Stimulated activated CD8-positive, alpha-beta memory T cell treated with anti-CD3 and anti-CD28 coated beads, Interleukin-15, amount 100 ng/mL, for 24 hours (primary cell): Measurements from ENCODE around the gene CD300H.

ENCODE experiments used
- DNase-seq: peaks from one replicate; pipeline ENCODE4 v3.0.0-alpha.2; 2020; ENCODE audit warnings: low read depth

Gene CD300H

DNA sequence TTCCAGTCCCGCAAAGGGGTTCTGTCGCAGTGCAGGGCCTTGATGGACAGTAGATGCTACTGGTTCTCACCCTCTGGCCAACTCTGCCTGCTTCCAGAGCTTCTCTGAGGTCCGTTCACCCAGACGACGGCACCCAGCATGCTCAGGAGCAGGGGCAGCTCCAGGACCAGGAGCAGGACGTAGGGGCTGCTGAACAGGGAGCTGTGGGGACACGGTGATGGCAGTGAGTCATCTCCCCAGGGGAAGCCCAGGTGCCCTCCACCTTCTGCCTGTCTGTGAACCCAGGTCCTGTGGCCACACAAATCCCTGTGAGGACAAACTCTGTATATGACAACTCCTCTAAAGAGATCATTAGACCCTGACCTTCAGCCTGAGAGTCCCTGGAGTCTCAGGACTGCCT lies 18.0 kb downstream of the CD300H start:
- no peak for DNase-seq

DNA sequence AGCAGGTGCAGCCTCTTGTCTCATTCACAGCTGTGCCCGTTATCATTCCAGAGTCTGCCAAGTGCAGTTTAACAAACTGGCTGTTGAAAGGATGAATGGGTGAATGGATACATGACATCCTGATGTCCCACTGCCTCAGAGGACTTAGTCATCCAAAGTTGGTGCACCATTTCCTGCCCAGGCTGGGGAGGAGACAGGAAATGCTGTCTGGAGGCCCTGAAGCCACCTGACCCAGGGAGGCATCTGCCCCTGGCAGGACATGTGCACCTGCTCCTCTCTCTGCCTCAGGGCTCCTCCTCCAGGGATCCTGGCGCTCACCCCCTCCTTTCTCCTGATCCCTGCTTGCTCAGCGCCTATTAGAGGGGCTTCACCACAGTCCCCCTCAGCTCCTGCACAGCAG lies 19.6 kb downstream of the CD300H start:
- DNase-seq: no peak

DNA sequence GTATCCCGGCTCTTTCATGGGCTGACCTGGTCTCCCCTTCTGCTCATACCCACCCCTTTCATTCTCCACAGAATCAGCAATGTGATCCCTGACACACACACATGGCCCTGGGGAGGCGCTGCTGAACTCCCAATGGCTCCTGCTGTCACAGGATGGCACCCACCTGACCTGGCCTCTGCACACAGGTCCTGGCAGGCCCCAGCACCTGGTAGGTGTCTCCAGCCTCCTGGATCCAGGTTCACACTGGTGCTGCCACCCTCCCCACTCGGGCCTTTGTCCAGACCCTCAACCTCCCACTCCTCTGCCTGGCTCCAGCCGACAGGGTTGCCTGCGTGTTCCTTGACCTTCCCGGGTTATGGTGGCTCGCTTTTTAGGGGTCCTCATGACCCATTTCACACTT lies 20.0 kb downstream of the CD300H start:
- DNase-seq: no peak

DNA sequence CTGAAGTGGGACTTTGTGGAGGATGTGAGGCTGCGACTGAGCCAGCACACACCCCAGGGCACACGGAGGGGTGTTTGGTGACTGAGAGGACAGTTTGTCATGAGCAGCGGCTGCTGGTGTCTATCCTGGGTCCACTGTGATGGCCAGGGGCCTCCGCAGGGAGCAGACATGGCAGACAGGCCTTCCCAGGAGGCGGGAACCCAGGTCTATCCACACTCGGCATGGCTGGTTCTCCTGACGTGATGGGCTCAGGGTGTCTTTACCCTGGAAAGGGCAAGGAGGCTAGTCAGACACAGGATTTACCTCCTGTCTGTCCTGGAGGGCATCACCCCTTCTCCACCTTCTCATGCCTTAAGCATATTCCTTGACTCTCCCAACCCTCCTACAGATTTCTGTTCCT lies 20.7 kb downstream of the CD300H start:
- DNase-seq: no peak

DNA sequence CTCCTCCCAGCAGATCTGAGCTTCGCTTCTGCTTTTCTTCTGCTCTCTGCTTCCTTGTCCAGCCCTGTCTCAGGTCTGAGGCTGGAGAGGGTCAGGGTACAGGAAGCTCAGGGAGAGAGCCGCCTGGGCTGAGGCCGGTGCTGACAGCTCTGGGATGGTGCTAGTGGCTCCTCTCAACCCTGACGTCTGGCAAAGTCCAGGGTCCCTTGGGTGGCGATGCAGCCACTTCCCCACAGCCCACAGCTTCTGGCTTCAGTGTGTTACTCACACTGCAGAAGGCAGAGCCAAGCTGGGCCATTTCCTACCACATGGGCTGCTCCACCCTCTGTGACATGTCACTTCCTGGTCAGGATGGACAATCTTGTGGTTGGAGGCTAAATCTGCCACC lies 21.5 kb downstream of the CD300H start, which contains the start of gene CD300C:
Gene CD300C (minus strand): TSS at position 273 of the 388 bp plus-strand sequence. CDS start 333 bp downstream, outside the sequence.
- DNase-seq: no peak

DNA sequence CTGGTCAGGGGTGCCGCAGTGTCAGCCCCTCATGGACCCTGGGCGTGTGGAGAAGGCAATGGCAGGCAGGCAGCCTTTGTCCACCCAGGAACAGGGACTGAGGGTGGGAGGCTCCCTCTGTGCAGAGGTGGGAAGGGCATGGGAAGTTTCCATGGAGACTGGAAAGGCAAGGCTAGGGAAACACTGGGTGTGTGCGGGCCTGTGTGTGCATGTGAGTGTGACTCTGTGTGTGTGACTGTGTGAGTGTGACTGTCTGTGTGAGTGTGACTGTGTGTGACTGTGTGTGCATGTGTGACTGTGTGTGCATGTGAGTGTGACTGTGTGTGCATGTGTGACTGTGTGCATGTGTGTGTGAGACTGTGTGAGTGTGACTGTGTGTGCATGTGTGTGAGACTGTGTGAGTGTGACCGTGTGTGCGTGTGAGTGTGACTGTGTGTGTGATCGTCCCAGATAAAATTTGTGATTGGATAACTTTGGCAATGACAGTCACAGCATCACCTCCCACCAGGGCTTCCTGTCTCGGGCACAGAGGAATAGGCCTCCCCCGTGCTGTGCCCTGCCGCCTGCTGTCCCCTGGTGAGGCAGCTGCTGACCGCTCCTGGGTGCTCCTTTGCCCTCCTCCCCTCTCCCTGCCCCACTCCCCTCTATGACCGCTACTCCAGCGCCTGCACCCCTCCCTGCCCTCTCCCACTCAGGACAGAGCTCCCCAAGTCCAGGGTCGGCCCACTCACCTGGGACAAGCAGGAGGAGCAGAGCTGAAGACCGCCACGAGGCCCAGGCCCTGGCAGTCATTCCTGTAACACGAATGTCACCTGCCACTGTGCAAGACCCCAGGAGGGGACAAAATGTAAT lies 22.1 kb downstream of the CD300H start:
- DNase-seq: no peak

DNA sequence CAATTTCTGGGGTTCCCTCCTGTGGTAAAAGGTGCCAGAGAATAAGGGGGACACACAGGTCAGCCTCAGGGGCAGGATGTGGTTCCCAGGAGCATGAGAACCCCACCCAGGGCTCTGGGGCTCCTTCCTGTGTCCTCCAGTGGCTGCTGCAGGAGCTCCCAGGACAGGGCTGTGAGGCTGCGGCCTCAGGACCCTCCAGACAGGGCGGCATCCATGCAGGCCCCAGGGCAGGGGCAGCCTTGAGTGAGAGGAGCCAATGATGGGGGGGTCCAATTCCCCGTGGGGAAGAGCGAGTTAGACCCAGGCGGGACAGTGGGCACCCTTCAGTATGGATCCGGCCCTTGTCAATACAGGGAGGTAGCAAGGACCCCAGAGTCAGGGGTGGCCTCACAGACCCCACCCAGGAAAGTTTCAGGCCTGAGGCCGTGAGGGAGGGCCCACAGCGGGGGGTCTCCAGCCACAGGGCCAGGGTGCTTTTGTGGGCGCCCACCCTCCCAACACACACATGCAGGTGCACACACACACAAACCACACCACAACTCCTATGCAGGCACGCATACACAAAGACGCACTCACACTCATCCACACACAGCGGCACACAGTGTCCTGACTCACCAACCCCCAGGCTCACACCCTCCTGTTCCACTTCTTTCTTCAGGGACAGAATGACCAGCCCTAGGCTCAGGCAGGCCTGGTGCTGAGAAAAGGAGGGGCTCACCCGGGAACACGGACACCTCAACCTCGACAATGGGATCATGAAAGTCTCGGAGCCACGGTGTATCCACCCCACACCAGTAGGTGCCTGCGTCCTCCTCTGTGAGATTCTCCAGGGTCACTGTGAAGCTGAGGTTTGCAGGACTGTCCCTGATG lies 23.2 kb downstream of the CD300H start:
- DNase-seq: no peak

DNA sequence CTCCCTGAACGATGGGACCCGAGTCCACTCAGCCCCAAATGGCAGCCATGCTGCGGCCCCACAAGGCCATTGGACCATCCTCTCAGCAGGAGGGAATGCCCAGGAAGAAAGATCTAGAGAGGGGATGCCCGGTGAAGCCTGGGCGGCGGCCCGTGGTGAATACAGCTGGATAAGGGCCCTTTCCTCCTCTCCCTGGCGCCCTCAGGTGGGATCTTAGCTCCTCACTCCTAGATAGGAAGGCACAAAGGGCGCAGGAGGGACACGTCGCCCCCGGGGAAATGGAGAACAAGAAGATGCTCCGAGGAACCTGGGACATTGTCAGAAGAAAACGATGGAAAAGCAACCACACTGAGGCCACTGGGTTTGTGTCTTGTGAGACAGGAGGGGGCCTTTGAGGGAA lies 23.9 kb downstream of the CD300H start:
- no peak for DNase-seq

DNA sequence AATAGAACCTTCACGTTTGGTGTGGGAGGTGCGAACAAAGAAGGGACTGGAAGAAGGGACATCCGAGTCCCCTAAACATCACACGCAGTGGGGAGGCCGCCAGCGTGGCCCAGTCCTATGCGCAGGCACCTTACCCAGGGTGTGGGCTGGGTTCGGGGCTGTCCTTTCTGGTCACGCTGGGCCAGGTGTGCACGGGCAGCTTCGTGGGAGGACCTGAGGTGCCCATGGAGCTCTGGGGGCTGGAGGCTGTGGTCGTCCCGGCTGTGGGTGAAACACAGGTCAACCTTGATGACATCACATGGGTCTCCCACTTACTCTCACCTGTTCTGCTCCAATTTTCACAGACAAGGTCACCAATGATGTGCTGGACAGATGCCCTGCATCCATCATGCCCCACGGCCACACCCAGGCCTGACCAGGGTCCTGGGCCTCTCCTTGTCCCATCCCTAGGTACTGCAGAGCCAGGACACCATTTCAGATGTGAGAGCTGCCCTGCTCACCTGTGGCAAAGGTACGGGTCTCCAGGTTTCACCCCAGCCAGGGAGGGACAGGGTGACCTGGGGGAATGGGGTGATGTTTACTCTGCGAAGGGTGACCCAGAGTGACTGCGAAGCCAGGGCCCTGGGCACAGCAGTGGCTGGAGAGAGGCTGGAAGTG lies 24.5 kb downstream of the CD300H start:
- no peak for DNase-seq

DNA sequence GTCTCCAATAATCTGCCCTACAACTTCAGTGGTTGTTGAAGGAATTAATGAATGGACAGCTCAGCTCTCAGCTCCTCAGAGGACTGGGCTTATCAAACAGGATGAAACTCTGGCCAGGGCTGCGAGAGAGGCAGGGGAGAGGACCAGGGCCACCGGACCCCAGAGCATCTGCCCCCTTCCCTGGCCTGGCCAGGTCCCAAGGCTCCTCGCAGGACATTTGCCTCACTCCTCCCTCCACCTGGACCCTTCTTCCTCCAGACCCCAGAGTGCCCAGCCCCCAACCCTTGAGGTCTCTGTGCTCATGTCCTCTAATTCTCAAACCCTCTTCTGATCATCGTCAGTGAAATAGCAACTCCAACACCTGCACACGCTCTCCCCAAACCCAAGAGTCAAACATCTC lies 25.1 kb downstream of the CD300H start:
- DNase-seq: no peak

DNA sequence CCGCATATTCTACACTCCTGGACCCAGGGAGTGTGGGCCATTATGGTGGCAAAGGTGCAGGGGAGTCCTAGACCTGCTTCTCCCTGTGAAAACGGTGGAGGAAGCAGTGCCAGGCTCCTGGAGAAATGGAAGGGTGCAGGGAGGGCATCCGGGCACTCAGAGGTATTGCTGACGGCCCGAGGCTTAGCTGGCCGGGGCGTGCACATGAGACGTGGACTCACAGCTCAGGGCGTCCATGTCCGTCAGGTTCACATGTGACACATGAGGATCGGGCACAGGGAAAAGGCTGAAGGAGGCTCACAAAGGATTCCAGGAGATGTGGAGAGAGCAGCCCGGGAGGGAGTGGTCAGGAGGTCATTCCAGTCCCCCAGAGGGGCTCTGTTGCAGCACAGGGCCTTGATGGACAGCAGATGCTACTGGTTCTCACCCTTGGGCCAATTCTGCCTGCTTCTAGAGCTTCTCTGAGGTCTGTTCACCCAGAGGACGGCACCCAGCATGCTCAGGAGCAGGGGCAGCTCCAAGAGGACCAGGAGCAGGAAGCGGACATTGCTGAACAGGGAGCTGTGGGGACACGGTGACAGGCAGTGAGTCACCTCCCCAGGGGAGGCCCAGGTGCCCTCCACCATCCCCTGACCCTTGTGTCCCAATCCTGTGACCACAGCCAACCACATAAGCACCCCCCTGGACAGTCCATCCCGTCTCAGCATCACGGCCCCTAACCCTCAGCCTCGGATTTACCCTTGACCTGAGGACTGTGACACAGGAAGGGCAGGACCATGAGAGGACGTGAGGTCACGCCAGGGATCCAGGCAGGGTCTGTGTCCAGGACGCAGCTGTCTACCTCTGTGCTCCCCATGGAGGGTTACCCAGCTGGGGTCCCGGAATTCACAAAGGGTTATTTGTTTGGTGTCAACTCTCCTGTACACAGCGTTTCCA lies 25.9 kb downstream of the CD300H start:
- DNase-seq: no peak

DNA sequence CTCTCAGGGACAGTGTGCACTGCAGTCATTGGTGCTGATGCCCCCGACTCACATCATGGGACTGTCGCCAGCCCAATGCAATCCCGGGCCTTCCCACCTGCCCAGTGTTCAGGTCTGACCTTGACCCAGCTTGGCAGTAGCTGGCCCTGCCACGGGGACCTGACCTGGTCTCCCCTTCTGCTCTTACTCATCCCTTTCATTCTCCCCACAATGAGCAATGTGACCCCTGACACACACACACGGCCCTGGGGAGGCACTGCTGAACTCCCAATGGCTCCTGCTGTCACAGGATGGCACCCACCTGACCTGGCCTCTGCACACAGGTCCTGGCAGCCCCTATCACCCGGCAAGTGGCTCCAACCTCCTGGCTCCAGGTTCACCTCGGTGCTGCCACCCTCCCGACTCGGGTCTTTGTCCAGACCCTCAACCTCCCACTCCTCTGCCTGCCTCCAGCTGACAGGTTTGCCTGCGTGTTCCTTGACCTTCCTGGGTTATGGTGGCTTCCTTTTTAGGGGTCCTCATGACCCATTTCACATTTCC lies 28.0 kb downstream of the CD300H start:
- no peak for DNase-seq

DNA sequence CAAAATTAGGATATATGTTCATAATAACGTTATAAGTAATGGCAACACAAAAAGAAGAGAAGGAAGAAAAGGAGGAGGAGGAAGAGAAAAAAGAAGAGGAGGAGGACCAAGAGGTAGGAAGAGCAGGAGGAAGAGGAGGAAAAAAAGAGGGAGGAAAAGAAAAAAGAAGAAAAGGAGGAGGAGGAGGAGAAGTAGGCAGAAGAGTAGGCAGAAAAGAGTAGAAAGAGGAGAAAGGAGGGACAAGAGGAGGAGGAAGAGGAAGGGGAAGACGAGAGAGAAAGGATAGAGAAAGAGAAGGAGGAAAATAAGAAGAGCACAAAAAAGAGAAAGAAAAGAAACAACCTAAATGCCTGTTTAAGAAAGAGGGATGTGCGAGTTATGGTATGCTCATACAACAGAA lies 30.4 kb downstream of the CD300H start:
- no peak for DNase-seq

DNA sequence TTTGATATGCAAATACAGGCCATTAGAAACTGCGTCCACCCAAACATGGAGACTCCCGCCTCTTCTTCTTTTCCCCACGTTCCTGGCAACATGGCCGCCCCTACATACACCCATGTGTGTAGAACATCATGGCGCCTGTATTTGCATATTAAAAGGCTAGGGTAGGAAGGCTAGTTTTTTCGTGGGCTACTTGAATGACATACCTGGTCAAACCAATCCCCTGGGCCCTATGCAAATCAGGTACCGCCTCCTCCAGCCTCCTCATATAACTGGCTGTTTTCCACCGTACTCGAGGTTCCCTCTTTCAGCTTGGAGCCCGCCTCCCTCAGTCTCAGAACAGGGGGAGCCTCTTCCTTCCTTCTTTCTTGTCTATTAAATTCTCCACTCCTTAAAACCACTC lies 35.2 kb downstream of the CD300H start:
- DNase-seq: no peak

DNA sequence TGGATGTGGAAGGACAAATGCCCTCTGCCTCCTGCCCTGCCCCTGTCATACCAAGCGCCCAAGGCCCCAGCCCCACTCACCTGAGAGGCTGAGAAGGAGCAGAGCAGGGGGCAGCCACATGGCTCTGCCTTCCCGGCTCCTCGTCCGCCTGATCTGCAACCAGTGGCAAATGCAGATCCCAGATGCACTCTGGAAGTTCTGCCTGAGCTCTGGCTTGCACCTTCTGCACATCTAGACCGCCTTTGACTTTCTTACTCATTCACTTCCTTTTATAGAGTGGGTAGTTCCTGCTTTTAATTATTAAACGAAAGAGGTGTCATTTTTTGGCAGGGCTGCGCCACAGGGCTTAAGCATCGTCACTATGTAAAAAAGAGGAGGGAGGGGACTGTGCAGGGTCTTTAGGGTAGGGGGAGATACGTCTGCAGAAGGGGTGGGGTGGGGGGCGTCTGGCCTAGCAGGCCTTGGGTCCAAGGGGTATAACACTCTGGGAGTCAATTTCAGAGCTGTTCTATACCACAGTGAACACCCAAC lies 36.0 kb downstream of the CD300H start, which contains the start of gene CD300LB:
Gene CD300LB (minus strand): TSS at position 245 of the 531 bp plus-strand sequence. CDS start 125 bp downstream, at position 120.
- DNase-seq: no peak

DNA sequence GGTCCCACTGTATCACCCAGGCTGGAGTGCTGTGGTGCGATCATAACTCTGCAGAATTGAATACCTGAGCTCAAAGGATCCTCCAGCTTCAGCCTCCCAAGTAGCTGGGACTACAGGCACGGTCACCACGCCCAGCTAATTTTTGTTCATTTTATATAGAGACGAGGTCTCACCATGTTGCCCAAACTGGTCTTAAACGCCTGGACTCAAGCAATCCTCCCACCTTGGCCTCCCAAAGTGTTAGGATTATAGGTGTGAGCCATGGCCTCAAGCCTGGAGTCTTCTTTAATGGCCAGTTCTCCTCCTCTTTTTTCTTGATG lies 36.5 kb downstream of the CD300H start:
- no peak for DNase-seq

DNA sequence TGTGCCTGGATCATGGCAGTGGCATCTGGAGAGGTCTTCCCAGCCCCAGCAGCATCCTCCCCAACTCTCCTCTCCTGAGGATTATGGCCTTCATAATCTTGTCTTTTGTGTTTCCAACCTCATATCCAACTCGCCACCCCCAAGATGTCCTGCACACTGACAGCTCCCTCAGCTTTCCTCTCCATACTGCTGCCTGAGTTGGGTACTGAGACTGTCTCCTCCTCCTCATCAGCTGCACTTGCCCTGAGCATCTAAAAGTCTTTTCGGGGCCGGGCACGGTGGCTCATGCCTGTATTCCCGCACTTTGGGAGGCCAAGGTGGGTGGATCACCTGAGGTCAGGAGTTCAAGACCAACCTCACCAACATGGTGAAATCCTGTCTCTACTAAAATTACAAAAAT lies 38.1 kb downstream of the CD300H start:
- DNase-seq: no peak

DNA sequence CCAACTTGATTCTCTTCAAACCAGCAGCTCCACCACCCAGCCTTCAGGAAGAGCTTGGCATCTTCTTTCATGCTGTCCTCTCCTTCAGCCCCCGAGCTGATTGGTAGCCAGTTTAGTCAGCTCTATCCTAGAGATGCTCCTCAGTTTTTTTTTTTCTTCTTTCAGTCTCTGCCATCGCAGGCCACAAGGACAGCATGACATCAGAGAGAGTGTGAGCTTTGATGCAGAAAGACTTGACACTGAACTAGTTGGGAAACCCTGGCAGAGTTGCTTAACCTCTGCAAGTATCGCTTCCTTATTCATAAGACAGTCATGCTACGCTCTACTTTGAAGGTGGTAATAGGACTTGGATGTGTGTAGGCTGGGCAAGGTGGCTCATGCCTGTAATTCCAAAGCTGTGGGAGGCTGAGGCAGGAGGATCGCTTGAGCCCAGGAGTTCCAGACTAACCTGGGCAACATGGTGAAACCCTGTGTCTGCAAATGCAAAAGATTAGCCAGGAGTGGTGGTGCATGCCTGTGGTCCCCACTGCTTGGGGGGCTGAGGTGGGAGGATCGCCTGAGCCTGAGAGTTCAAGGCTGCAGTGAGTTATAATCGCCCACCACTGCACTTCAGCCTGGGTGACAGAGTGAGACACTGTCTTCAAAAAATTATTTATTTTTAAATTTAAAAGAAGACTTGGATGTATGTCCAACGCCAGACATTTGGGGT lies 38.7 kb downstream of the CD300H start:
- no peak for DNase-seq

DNA sequence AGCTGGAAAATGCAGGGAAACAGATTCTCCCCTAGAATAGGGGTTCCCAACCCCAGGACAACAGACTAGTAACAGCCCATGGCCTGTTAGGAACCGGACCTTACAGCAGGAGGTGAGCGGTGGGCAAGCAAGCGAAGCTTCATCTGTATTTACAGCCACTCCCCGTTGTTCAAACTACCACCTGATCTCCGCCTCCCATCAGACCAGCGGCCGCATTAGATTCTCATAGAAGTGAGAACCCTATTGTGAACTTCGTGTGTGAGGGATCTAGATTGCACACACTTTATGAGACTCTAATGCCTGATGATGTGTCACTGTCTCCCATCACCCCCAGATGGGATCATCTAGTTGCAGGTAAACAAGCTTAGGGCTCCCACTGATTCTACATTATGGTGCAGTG lies 39.6 kb downstream of the CD300H start:
- DNase-seq: no peak

DNA sequence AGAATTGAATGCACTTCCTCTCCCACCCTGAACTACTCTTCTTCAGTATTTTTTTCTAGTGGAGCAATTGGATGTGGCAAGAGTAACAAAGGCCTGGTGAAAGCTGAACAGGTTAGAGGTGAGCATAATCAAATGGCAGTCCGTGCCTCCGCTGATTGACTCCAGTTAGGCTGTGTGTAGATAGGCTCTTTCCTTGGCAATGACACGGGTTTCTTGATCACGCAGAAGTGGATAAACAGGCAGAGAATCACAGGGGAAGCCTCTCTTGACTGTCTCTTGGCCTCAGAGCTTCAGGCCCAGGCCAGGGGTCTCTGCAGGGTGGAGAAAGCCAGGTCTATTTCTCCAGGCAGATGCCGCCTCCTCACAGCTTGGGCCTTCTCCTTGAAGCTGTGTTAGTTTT lies 40.2 kb downstream of the CD300H start:
- DNase-seq: no peak
